ENCODE data around the gene UGT1A8.

- no peak for TF ChIP-seq CTCF (IDR thresholded peaks at IDR 0.05)
- TF ChIP-seq POLR2A (IDR thresholded peaks at IDR 0.05), result no peak
These were observed 160.6 kb downstream of the UGT1A8 start, which contains the start of gene MROH2A for GRCh38 chr2:233778030-233778429.

All from adrenal gland (tissue), 5 donors.